ENCODE measurements around the gene BLID. TPM values are rescaled to one million over a fixed set of nuclear protein-coding genes. Genes with fewer than 3 reads are reported as not detected.

BLID gene
- total and polyA plus RNA-seq, 2 experiments from 2014 or later = not detected

DNA sequence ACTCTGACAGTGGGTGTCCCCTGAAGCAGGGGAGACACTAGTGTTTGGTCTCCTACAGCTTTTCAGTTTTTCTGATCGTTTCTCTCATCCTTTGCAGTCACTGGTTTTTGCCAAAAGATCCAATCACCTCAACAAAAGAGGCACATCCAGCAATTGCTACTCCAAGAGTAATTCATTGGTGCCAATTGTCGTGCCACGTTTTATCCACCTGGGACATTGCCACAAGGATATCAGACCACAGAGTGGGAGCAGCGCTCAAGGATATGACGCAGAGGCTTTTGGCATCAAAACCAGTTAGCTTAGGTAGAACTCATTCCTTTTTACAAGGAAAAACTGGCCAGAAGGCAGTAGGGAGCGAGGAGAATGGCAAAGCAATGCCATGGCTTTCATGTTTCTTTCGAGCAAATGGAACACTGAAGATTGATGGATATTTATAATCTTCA, 40.9 kb upstream of the BLID start:
- Histone ChIP-seq H4K20me1 (replicated peaks; ENCODE audit: insufficient read depth) (no peaks in the 10 kb centered on the region), H3K36me3 (ENCODE audit: insufficient read depth) (no peaks in the 10 kb centered on the region), H3F3A (replicated peaks; ENCODE audit: low read depth) (no peaks in the 10 kb centered on the region), H2AFZ (0 out of 2 replicates have a peak overlapping the region, but pooled peaks have one; percentile 24), H3K4me1 (ENCODE audit: insufficient read depth) (peaks cover 27% of the 10 kb centered on the region), H3K27me3 (ENCODE audit: insufficient read depth) (no peaks in the 10 kb centered on the region), H3K9me2 (ENCODE audit: insufficient read depth) (no peaks in the 10 kb centered on the region), H3K79me2 (replicated peaks; ENCODE audit: insufficient read depth) (no peaks in the 10 kb centered on the region), H3K4me2 (no peak overlapping the region), H3K27ac (ENCODE audit: low read depth) (no peak overlapping the region), H3K4me3 (no peak overlapping the region)
- Mint-ChIP-seq H3K4me3 (no peak overlapping the region), H3K27ac (no peak overlapping the region), H3K4me1 (peaks cover 32% of the 10 kb centered on the region), H3K9me3 (no peaks in the 10 kb centered on the region), H3K27me3 (ENCODE audit: insufficient read depth, low read depth, poor library complexity) (peaks cover 3% of the 10 kb centered on the region), H3K36me3 (ENCODE audit: low read depth) (no peaks in the 10 kb centered on the region)
- no peak for DNase-seq (ENCODE audit: low spot score)
- TF ChIP-seq EZH2phosphoT487 (IDR thresholded peaks at IDR 0.05; ENCODE audit: unreplicated experiment) (no peak), STAT1 (IDR thresholded peaks at IDR 0.05; ENCODE audit: unreplicated experiment) (no peak), ZNF331 (CRISPR knock-in tag; IDR thresholded peaks at IDR 0.05; ENCODE audit: low read depth) (no peak), ZNF114 (CRISPR knock-in tag; IDR thresholded peaks at IDR 0.05) (no peak), EZH2 (IDR thresholded peaks at IDR 0.05; ENCODE audit: low read depth, unreplicated experiment) (no peak), JUNB (IDR thresholded peaks at IDR 0.05; ENCODE audit: unreplicated experiment) (no peak), CREB1 (CRISPR knock-in tag; IDR thresholded peaks at IDR 0.05; ENCODE audit: low read depth) (no peak), POLR2AphosphoS5 (IDR thresholded peaks at IDR 0.05; ENCODE audit: low read depth) (no peak), NANOG (IDR thresholded peaks at IDR 0.05; ENCODE audit: borderline replicate concordance) (no peak)
- TF ChIP-seq, protein P1, sequence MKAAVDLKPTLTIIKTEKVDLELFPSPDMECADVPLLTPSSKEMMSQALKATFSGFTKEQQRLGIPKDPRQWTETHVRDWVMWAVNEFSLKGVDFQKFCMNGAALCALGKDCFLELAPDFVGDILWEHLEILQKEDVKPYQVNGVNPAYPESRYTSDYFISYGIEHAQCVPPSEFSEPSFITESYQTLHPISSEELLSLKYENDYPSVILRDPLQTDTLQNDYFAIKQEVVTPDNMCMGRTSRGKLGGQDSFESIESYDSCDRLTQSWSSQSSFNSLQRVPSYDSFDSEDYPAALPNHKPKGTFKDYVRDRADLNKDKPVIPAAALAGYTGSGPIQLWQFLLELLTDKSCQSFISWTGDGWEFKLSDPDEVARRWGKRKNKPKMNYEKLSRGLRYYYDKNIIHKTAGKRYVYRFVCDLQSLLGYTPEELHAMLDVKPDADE (IDR thresholded peaks at IDR 0.05) = no peak
- TF ChIP-seq, protein P2, sequence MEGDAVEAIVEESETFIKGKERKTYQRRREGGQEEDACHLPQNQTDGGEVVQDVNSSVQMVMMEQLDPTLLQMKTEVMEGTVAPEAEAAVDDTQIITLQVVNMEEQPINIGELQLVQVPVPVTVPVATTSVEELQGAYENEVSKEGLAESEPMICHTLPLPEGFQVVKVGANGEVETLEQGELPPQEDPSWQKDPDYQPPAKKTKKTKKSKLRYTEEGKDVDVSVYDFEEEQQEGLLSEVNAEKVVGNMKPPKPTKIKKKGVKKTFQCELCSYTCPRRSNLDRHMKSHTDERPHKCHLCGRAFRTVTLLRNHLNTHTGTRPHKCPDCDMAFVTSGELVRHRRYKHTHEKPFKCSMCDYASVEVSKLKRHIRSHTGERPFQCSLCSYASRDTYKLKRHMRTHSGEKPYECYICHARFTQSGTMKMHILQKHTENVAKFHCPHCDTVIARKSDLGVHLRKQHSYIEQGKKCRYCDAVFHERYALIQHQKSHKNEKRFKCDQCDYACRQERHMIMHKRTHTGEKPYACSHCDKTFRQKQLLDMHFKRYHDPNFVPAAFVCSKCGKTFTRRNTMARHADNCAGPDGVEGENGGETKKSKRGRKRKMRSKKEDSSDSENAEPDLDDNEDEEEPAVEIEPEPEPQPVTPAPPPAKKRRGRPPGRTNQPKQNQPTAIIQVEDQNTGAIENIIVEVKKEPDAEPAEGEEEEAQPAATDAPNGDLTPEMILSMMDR (conservative IDR thresholded peaks at IDR 0.05; ENCODE audit: low read depth in 2 of 2) = no peak
- TF ChIP-seq, protein P3, sequence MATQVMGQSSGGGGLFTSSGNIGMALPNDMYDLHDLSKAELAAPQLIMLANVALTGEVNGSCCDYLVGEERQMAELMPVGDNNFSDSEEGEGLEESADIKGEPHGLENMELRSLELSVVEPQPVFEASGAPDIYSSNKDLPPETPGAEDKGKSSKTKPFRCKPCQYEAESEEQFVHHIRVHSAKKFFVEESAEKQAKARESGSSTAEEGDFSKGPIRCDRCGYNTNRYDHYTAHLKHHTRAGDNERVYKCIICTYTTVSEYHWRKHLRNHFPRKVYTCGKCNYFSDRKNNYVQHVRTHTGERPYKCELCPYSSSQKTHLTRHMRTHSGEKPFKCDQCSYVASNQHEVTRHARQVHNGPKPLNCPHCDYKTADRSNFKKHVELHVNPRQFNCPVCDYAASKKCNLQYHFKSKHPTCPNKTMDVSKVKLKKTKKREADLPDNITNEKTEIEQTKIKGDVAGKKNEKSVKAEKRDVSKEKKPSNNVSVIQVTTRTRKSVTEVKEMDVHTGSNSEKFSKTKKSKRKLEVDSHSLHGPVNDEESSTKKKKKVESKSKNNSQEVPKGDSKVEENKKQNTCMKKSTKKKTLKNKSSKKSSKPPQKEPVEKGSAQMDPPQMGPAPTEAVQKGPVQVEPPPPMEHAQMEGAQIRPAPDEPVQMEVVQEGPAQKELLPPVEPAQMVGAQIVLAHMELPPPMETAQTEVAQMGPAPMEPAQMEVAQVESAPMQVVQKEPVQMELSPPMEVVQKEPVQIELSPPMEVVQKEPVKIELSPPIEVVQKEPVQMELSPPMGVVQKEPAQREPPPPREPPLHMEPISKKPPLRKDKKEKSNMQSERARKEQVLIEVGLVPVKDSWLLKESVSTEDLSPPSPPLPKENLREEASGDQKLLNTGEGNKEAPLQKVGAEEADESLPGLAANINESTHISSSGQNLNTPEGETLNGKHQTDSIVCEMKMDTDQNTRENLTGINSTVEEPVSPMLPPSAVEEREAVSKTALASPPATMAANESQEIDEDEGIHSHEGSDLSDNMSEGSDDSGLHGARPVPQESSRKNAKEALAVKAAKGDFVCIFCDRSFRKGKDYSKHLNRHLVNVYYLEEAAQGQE (IDR thresholded peaks at IDR 0.05; ENCODE audit: unreplicated experiment) = no peak
- TF ChIP-seq, protein P4, sequence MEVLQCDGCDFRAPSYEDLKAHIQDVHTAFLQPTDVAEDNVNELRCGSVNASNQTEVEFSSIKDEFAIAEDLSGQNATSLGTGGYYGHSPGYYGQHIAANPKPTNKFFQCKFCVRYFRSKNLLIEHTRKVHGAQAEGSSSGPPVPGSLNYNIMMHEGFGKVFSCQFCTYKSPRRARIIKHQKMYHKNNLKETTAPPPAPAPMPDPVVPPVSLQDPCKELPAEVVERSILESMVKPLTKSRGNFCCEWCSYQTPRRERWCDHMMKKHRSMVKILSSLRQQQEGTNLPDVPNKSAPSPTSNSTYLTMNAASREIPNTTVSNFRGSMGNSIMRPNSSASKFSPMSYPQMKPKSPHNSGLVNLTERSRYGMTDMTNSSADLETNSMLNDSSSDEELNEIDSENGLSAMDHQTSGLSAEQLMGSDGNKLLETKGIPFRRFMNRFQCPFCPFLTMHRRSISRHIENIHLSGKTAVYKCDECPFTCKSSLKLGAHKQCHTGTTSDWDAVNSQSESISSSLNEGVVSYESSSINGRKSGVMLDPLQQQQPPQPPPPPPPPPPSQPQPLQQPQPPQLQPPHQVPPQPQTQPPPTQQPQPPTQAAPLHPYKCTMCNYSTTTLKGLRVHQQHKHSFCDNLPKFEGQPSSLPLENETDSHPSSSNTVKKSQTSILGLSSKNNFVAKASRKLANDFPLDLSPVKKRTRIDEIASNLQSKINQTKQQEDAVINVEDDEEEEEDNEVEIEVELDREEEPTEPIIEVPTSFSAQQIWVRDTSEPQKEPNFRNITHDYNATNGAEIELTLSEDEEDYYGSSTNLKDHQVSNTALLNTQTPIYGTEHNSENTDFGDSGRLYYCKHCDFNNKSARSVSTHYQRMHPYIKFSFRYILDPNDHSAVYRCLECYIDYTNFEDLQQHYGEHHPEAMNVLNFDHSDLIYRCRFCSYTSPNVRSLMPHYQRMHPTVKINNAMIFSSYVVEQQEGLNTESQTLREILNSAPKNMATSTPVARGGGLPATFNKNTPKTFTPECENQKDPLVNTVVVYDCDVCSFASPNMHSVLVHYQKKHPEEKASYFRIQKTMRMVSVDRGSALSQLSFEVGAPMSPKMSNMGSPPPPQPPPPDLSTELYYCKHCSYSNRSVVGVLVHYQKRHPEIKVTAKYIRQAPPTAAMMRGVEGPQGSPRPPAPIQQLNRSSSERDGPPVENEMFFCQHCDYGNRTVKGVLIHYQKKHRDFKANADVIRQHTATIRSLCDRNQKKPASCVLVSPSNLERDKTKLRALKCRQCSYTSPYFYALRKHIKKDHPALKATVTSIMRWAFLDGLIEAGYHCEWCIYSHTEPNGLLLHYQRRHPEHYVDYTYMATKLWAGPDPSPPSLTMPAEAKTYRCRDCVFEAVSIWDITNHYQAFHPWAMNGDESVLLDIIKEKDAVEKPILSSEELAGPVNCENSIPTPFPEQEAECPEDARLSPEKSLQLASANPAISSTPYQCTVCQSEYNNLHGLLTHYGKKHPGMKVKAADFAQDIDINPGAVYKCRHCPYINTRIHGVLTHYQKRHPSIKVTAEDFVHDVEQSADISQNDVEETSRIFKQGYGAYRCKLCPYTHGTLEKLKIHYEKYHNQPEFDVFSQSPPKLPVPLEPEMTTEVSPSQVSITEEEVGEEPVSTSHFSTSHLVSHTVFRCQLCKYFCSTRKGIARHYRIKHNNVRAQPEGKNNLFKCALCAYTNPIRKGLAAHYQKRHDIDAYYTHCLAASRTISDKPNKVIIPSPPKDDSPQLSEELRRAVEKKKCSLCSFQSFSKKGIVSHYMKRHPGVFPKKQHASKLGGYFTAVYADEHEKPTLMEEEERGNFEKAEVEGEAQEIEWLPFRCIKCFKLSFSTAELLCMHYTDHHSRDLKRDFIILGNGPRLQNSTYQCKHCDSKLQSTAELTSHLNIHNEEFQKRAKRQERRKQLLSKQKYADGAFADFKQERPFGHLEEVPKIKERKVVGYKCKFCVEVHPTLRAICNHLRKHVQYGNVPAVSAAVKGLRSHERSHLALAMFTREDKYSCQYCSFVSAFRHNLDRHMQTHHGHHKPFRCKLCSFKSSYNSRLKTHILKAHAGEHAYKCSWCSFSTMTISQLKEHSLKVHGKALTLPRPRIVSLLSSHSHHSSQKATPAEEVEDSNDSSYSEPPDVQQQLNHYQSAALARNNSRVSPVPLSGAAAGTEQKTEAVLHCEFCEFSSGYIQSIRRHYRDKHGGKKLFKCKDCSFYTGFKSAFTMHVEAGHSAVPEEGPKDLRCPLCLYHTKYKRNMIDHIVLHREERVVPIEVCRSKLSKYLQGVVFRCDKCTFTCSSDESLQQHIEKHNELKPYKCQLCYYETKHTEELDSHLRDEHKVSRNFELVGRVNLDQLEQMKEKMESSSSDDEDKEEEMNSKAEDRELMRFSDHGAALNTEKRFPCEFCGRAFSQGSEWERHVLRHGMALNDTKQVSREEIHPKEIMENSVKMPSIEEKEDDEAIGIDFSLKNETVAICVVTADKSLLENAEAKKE (CRISPR knock-in tag; IDR thresholded peaks at IDR 0.05) = no peak
- ATAC-seq = no peak

All from GM23338 (cell line).